Measurements from ENCODE around the gene TRPT1.

GRCh38 chr11:64220271-64220670 lies 5.7 kb downstream of the TRPT1 start:
- TF ChIP-seq, protein P1, sequence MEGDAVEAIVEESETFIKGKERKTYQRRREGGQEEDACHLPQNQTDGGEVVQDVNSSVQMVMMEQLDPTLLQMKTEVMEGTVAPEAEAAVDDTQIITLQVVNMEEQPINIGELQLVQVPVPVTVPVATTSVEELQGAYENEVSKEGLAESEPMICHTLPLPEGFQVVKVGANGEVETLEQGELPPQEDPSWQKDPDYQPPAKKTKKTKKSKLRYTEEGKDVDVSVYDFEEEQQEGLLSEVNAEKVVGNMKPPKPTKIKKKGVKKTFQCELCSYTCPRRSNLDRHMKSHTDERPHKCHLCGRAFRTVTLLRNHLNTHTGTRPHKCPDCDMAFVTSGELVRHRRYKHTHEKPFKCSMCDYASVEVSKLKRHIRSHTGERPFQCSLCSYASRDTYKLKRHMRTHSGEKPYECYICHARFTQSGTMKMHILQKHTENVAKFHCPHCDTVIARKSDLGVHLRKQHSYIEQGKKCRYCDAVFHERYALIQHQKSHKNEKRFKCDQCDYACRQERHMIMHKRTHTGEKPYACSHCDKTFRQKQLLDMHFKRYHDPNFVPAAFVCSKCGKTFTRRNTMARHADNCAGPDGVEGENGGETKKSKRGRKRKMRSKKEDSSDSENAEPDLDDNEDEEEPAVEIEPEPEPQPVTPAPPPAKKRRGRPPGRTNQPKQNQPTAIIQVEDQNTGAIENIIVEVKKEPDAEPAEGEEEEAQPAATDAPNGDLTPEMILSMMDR (conservative IDR thresholded peaks at IDR 0.05; ENCODE audit: low read depth, low read length) = no peak
- TF ChIP-seq SMC3 (IDR thresholded peaks at IDR 0.05; ENCODE audit: low read depth, low read length) (no peak), POLR2A (IDR thresholded peaks at IDR 0.05; ENCODE audit: low read depth, low read length) (no peak)

Measured in IMR-90 (cell line).